GM10847 (cell line): ENCODE results near the gene ANKRD66.

Source experiments
- POLR2A ChIP-seq: IDR thresholded peaks from 2 replicates; pipeline ENCODE4 v1.6.1; 2011; ENCODE audit not compliant: insufficient read length; ENCODE audit errors: extremely low read depth

ANKRD66 gene

DNA sequence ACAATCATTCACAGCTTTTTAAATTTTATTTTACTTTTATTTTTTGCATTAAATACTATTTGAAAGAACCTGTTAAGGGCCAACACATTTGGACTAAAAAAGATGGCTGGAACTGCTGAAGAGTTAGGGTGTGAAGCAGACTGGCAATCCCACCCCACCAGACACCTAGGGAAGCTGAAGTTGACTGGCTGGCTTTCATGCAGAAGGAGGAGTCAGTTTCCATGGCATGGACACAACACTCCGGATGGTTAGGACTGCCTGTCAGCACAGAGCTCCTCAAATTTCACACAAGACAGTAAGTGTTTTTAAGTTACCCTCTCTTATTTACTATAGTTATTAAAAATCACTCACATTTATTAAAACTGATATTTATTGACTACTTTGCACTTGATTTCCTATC lies at the start of gene ANKRD66:
TSS of gene ANKRD66 (plus strand) at position 238 of the 400 bp plus-strand sequence. CDS start 5,016 bp downstream, outside the sequence.
- TF ChIP-seq POLR2A = no peak

DNA sequence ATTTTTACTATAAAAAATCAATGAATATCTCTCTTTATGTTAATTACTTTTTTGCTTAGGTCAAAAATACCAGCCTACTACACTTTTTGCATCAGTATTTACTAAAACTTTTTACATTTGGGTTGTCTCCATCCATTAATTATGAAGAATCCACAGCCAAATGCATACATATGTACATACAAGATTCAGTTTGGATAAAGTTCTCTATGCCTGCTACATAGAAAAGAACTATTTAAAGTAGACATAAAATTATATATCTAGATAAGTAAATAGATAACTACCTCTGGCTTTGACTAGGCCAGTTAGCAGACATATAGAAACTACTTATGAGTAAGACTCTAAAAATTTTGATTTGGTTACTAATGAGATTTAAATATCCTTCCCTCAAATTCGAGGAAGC lies 46.8 kb upstream of the ANKRD66 start:
- TF ChIP-seq POLR2A = no peak

DNA sequence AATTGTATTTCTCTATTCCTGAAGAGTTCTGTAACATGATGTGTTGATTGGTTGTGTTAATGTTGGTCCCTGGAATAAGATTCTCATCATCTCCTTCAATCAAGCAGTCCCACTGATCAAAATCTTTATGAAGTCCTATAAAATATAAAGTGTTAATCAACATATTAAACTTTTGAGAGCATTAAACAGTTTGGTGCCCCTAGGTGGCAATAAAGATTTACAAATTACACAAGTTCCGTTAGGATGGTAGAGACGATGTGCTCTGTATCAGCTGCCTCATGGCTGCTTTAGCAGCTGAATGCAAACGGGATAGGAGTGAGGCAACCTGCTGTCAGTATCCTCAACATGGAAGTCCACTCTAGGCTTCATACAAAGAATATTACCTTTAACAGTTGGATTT lies 42.2 kb upstream of the ANKRD66 start:
- TF ChIP-seq POLR2A = no peak

DNA sequence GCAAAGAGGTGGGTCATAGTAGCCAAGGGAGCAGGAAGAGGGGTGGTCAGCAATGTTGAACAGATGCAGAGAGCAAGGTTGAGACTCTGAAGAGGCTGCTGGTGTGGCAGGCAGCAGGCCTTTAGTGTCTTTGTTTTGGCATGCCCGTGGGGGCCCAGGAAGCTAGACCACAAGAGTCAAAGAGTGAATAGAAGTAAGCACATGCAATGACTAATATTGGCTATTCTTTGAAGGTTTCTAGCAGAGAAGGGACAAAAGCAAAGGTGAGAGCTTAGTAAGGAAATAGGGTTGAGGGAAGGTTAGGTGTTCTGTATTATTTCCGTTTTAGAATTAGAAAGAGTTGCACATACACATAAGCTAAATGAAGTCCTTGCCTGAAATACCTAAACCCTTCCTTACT lies 40.3 kb upstream of the ANKRD66 start:
- no peak for TF ChIP-seq POLR2A

DNA sequence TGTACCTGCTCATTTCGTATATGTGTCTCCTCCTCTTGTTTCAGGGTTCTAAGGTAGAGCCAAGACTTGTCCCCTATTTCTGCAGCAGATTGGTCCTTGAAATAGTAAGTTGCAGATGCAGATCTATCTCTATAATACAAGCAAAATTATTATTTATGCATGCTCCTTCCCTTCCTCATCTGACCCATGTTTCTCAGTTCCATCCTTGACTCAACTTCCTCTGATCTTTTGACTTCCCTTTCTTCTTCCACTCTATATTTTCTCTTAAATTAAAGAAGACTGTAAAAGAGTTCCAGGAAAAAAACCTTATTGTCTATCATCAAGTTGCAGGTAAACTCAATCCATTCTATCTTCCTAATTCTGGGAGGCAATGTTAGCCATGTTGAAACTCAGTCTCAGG lies 35.2 kb upstream of the ANKRD66 start:
- no peak for TF ChIP-seq POLR2A

DNA sequence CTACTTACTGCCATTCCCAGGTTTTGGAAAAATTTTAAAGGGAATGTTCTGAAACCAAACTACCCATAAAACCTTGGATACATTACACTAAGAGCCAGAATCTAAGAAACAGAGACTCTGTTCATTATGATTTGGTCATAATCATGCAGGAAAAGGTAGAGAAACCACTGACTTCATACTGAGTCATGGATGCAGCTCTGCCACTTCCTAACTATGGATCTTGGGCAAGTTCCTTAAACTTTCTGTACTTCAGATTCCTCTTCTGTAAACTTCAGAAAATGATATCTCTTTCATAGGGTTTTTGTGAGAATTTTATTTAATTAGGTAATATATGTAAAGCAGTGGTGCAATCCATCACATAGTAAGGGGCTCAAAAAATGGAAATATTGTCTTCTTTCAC lies 31.6 kb upstream of the ANKRD66 start:
- no peak for TF ChIP-seq POLR2A

DNA sequence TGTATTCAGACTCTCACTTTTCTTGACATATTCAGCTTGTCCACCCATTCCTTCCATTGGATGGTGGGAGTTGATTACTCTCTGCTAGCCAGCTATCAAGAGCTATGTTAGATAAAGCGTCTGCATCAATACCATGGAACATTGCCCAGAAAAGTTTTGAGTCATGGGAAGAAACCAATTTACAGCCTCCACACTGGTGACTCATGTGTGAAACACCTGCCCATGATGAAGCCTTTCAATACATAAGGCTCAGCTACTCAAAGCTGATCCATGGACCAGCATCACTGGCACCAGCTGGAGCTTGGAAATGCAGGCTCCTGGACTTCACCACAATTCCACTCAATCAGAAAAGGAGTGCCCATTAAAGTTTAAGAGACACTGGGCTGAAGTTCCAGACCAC lies 27.6 kb upstream of the ANKRD66 start:
- TF ChIP-seq POLR2A = no peak

DNA sequence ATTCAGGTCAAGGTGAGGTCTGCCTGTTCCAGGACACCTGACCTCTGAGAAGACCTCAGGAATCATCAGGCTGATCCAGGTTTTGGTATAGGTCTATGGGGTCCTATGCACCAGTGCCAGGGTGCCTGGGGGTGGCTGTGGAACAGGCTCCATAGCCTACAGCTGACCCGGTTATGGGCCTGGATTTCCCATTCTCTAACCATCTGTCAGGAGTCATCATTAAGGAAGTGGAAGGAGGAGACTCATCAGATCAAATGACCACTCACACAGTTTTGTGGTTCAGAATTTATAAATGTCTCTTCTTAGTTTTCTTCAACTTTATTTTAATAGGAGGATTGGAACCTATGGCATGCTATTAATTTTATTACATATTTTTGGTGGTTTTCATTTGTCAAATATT lies 26.3 kb upstream of the ANKRD66 start:
- no peak for TF ChIP-seq POLR2A

DNA sequence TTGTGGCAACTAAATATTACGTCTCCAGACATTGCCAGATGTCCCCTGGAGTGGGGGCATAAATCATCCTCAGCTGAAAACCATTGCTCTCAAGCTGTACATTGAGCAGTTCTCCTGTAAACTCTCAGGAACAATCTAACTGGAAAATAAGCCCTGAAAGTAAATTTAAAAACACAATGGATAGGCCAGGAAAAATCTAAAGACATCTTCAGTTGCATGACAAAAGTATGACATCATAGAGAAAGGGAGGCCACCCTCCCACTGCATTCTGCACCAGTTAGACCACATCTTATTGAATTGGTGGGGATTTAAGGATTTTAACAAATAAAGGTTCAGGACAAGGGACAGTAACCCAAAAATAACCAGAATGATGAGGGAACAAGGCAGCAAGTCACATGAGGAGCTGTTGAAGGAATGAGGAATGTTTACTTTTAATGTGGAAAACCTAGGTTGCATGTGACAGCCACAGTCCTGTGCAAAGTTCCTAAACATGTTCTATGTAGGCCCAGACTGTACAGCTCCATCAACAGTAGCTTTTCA lies 16.9 kb upstream of the ANKRD66 start:
- TF ChIP-seq POLR2A = no peak

DNA sequence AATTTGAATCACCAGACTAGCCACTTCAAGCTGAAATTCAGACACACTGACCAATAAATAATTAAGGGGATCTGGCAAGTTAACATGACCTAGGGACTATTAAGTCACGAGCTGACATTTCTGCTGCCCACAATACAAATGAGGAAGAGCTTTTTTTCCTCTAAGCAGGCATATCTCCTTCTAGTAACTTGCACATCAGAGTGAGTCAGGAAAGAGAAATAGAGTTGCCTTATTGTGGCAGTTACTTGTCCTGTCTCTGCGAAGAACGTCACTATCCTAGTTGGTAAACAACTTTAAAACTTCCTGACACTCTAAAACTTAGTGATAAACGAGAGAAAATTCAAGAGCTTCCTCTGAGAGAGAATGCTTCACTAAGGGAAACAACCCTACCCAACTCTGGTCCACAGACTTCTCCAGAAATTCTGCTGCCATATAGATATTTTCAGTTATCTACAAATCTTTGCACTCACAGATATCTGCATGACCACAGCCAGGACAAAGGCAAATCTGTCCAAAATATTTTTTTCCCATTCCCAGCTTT lies 15.7 kb upstream of the ANKRD66 start:
- no peak for TF ChIP-seq POLR2A

DNA sequence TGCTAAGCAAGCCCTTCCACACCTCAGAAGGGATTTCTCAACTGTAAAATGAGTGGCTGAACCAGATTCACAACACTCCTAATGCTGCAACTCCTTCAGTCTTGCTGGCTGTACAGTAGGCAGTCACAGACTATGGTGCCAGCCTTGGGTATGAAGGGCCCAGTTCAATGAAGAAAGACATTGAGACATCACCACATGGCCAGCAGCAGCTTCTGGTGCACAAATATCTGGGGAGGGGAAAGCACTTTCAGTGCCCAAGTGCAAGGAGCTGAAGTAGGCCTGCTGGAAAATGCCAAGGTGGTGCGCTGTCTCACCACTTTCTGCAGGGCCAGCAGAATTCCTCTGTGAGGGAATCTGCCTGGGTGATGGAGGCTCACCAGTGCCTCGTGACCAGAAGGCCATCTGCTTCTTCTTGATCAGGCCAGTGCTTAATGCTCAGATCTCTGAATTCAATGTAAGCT lies 13.4 kb upstream of the ANKRD66 start:
- no peak for TF ChIP-seq POLR2A

DNA sequence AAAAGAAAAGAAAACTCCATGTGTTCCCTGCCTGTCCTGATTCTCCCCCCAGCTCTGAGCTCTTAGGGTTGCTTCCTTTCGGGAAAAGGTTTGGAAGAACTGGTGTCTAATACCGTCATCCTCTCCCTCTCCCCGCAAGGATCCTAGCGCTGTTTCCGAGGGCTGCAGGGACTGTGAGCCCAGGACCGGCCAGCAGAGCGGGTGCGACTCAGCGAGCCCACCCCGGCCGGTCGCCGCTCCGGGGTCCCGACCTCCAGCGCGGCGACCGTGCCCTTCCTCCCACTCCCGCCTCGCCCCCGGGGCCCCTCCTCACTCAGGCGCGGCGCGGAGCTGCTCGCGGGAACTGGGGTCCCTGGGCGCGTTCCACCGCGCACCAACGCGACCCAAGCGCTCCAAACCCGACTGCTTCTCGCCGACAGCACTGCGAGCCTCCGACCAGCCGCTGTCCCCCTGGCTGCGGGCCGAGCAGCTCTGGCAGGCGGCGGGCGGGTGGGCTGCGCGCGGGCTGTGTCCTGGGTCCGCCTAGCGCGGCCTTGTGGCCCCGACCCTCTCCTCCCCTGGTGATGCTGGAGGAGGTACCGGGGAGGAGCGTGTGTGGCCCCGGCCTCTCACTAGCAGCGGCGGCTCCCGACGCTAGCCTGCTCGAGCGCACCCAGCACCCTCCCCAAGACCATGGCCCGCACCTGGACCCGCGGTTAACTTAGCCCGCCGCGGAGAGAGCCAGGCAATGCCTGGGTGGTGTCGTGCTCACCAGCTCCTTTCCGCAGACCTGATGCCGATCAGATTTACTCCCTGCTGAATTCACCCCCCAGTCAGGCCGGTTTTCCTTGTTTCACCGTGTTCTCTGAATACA lies 11.6 kb upstream of the ANKRD66 start, which contains the start of gene PLA2G7:
TSS of gene PLA2G7 (minus strand) at position 509 of the 853 bp plus-strand sequence. CDS start 12,484 bp downstream, outside the sequence.
- TF ChIP-seq POLR2A = no peak

DNA sequence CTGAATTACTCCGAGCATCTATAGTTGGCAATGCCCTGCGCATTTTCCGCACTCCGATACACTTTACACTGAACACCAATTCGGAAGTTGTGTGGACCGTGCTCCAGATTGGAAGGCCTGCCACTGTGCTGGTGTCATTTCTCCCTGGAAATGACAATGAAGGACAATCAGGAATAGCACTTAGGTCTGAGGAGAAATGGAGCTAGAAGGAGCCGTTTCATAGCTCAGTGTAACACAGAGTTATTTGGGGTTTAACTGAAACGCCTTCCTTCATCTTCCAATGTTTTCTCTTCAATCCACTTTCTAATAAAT lies 11.1 kb upstream of the ANKRD66 start:
- TF ChIP-seq POLR2A = no peak

DNA sequence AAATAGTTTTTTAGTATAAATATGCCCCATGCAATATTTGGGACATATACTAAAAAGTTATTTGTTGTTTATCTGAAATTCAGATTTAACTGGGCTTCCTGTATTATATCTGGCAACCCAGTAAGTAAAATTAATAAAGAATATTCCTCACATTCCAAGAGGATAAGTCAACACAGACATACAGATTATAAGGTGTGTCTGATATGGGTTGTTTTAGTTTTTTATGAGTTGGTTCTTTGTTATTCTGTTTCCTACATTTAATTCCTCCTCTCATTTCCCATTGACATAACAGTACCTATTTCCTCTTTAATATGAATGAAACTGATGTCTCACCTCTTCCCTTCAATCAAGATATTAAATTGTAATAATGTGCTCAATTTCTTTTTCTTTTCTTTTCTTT lies 9.8 kb upstream of the ANKRD66 start:
- no peak for TF ChIP-seq POLR2A

DNA sequence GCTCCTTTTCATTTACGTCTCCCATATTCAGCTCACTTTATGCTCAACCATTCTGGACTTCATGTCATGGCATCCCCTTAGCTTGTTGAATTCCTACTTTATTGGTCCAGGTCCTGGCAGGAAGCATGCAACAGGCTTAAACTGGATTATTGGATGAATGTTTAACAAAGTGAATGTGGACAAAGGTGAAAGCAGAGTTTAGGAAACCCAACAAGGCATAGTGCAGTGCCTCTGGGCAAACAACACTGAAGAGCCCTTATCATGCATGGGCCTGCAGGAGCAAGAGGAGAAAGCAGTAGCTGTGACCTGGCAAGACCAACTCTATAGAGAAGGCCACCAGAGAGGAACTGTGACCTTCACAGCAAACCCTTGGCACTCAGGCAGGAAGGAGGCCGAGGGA lies 5.3 kb upstream of the ANKRD66 start:
- no peak for TF ChIP-seq POLR2A

DNA sequence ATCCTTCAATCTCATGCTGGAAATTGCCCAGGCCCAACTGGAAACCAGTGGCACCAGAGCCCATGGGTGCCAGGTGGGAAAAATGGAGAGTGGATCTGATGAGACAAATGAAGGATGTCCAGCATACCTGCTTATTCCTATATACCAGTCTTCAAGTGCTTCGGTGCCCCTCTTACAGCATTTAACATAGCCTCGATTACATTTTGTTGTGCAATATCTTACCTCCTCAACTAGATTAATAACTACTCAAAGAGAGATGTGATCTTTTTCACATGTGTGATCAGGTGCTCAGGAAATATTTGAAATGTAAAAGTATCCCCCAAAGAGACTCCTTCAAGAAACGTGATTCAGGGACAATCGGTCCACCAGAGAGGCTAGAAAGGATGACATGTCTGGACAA lies 4.8 kb upstream of the ANKRD66 start:
- no peak for TF ChIP-seq POLR2A
